HEK293 (cell line): ENCODE data around the gene KRT40.

Source experiments
- CTCF ChIA-PET: fragments of 350-600 bp; formaldehyde crosslinking; extraction: SDS; loops from one replicate; lab custom pipeline; 2021; ENCODE audit warnings: antibody characterized with exemption; lab: Yijun Ruan, JAX
- POLR2A ChIA-PET: fragments of 300-600 bp; formaldehyde crosslinking; extraction: SDS; loops from one replicate; lab custom pipeline; 2020; ENCODE audit warnings: antibody characterized with exemption, inconsistent platforms; lab: Yijun Ruan, JAX
- H3K27ac ChIP-seq: fragments of 200-500 bp; sonication (Bioruptor generic); 2 replicates; pipeline ENCODE4 v1.5.1; 2014; ENCODE audit warnings: low read depth, low read length, control low read depth, inconsistent platforms; ENCODE audit errors: extremely low read depth
- H3K36me3 ChIP-seq, 2 experiments: fragments of 200-500 bp in 1 of 2; sonication (Bioruptor generic) in 1 of 2; 1 replicate in 1 of 2; 2 replicates in 1 of 2; pipeline ENCODE4 v1.5.1; 2014 to 2017; ENCODE audit warnings: inconsistent platforms in 2 of 2, low read length in 2 of 2; ENCODE audit not compliant: control insufficient read depth in 2 of 2, insufficient read depth in 1 of 2
- H3K4me1 ChIP-seq: fragments of 200-500 bp; sonication (Bioruptor generic); 2 replicates; pipeline ENCODE4 v1.5.1; 2014; ENCODE audit warnings: mild to moderate bottlenecking, low read length, inconsistent platforms; ENCODE audit not compliant: control insufficient read depth, insufficient read depth
- H3K4me3 ChIP-seq: 2 replicates; pipeline ENCODE4 v1.5.1; 2011; ENCODE audit warnings: low read depth, mild to moderate bottlenecking, control low read depth, low read length, moderate library complexity
- H3K9me3 ChIP-seq: fragments of 200-500 bp; sonication (Bioruptor generic); 2 replicates; pipeline ENCODE4 v1.5.1; 2014; ENCODE audit warnings: low read depth, low read length, inconsistent platforms; ENCODE audit not compliant: control insufficient read depth, insufficient read depth
- BCL6B ChIP-seq: fragments of 450-650 bp; formaldehyde crosslinking; IDR thresholded peaks from 2 replicates; pipeline ENCODE4 v1.5.1; 2017; ENCODE audit warnings: missing biosample characterization, missing genetic modification characterization
- MEIS1 ChIP-seq: sonication (generic); formaldehyde crosslinking; IDR thresholded peaks from 2 replicates; pipeline ENCODE4 v1.8.1; 2022; ENCODE audit warnings: missing genetic modification reagents, mild to moderate bottlenecking, borderline replicate concordance
- PRDM10 ChIP-seq: fragments of 450-650 bp; formaldehyde crosslinking; IDR thresholded peaks from 2 replicates; pipeline ENCODE4 v1.5.1; 2016; ENCODE audit warnings: missing biosample characterization, missing genetic modification characterization
- ZBTB7A ChIP-seq: fragments of 450-650 bp; formaldehyde crosslinking; IDR thresholded peaks from 2 replicates; pipeline ENCODE4 v1.5.1; 2016; ENCODE audit warnings: low read depth, missing biosample characterization, missing genetic modification characterization
- ZFP41 ChIP-seq: fragments of 450-650 bp; formaldehyde crosslinking; IDR thresholded peaks from 2 replicates; pipeline ENCODE4 v1.5.1; 2016; ENCODE audit warnings: missing biosample characterization, missing genetic modification characterization, borderline replicate concordance
- ZNF239 ChIP-seq: fragments of 450-650 bp; formaldehyde crosslinking; IDR thresholded peaks from 2 replicates; pipeline ENCODE4 v1.5.1; 2016; ENCODE audit warnings: missing biosample characterization, missing genetic modification characterization
- ZNF26 ChIP-seq: fragments of 450-650 bp; formaldehyde crosslinking; IDR thresholded peaks from 2 replicates; pipeline ENCODE4 v1.5.1; 2016; ENCODE audit warnings: missing biosample characterization, missing genetic modification characterization
- ZNF311 ChIP-seq: fragments of 450-650 bp; formaldehyde crosslinking; IDR thresholded peaks from 2 replicates; pipeline ENCODE4 v1.5.1; 2017; ENCODE audit warnings: missing biosample characterization, missing genetic modification characterization, borderline replicate concordance
- ZNF341 ChIP-seq: fragments of 450-650 bp; formaldehyde crosslinking; IDR thresholded peaks from 2 replicates; pipeline ENCODE4; 2016; ENCODE audit warnings: low read depth, missing biosample characterization, missing genetic modification characterization
- ZNF544 ChIP-seq: fragments of 450-650 bp; formaldehyde crosslinking; IDR thresholded peaks from 2 replicates; pipeline ENCODE4 v1.5.0; 2017; ENCODE audit warnings: missing biosample characterization, missing genetic modification characterization
- ZNF600 ChIP-seq: fragments of 450-650 bp; formaldehyde crosslinking; IDR thresholded peaks from 2 replicates; pipeline ENCODE4 v1.5.1; 2016; ENCODE audit warnings: missing biosample characterization, missing genetic modification characterization
- ZNF660 ChIP-seq: fragments of 450-650 bp; IDR thresholded peaks from 2 replicates; pipeline ENCODE4 v1.5.1; 2018; ENCODE audit warnings: missing biosample characterization, mild to moderate bottlenecking, missing genetic modification characterization
- ZNF664 ChIP-seq: fragments of 450-650 bp; formaldehyde crosslinking; IDR thresholded peaks from 2 replicates; pipeline ENCODE4 v1.5.1; 2016; ENCODE audit warnings: missing biosample characterization, missing genetic modification characterization
- ZNF777 ChIP-seq: fragments of 450-650 bp; formaldehyde crosslinking; IDR thresholded peaks from 2 replicates; pipeline ENCODE4 v1.5.1; 2017; ENCODE audit warnings: missing biosample characterization, missing genetic modification characterization, borderline replicate concordance
- ZNF792 ChIP-seq: fragments of 450-650 bp; formaldehyde crosslinking; IDR thresholded peaks from 2 replicates; pipeline ENCODE4 v1.5.1; 2016; ENCODE audit warnings: missing biosample characterization, missing genetic modification characterization
- ZNF837 ChIP-seq: fragments of 450-650 bp; formaldehyde crosslinking; IDR thresholded peaks from 2 replicates; pipeline ENCODE4 v1.5.1; 2016; ENCODE audit warnings: missing biosample characterization, missing genetic modification characterization
- ZSCAN18 ChIP-seq: fragments of 450-650 bp; formaldehyde crosslinking; IDR thresholded peaks from 2 replicates; pipeline ENCODE4 v1.5.1; 2016; ENCODE audit warnings: missing biosample characterization, missing genetic modification characterization
- ZSCAN23 ChIP-seq: fragments of 450-650 bp; formaldehyde crosslinking; IDR thresholded peaks from 2 replicates; pipeline ENCODE4 v1.5.1; 2016; ENCODE audit warnings: missing biosample characterization, missing genetic modification characterization

Gene KRT40

GRCh38 chr17:40958086-40958953, 25.8 kb downstream of the KRT40 start (continued):
- no peak for TF ChIP-seq ZNF792 (tag by site-specific recombination)
- TF ChIP-seq ZSCAN23 (tag by site-specific recombination) = no peak
- TF ChIP-seq ZFP41 = no peak
- TF ChIP-seq PRDM10 (tag by site-specific recombination) = no peak
- TF ChIP-seq ZBTB7A (tag by site-specific recombination) = no peak
- no peak for TF ChIP-seq ZSCAN18 (tag by site-specific recombination)

- Histone ChIP-seq H3K4me1 (no peaks in the 10 kb centered on the region), H3K36me3 (no peaks in the 10 kb centered on the region), H3K27ac (no peak overlapping the region), H3K4me3 (no peak overlapping the region), H3K9me3 (no peaks in the 10 kb centered on the region)
- CTCF ChIA-PET = interaction anchor here (0.6 to 1.2 kb wide), 5 partner anchors 28 to 593 kb away, joined by 3 to 4 read pairs (median 3); no protein-coding TSS in a partner anchor
- POLR2A ChIA-PET = no interaction called here
- no peak for TF ChIP-seq MEIS1
- TF ChIP-seq BCL6B (tag by site-specific recombination) = no peak
- TF ChIP-seq ZNF26 (tag by site-specific recombination) = no peak
- no peak for TF ChIP-seq ZNF239 (tag by site-specific recombination)
- TF ChIP-seq ZNF600 (tag by site-specific recombination) = no peak
- TF ChIP-seq ZNF544 (tag by site-specific recombination) = no peak
- no peak for TF ChIP-seq ZNF311 (tag by site-specific recombination)
- no peak for TF ChIP-seq ZNF837
- TF ChIP-seq ZNF341 (tag by site-specific recombination) = no peak
- no peak for TF ChIP-seq ZNF660 (tag by site-specific recombination)
- TF ChIP-seq ZNF777 (tag by site-specific recombination) = no peak
- no peak for TF ChIP-seq ZNF664 (tag by site-specific recombination)
Observed at GRCh38 chr17:40956401-40957254, 27.5 kb downstream of the KRT40 start.
